BJ (cell line): ENCODE measurements around the gene SAP25. TPM values are rescaled to one million over a fixed set of nuclear protein-coding genes. Genes with fewer than 3 reads are reported as not detected.

ENCODE experiments used
- CTCF ChIA-PET: fragments of 350-600 bp; formaldehyde crosslinking; extraction: SDS; loops from one replicate; lab custom pipeline; 2021; ENCODE audit warnings: antibody characterized with exemption, inconsistent platforms; lab: Yijun Ruan, JAX
- POLR2A ChIA-PET: fragments of 300-600 bp; sonication (Branson Sonifier 250); formaldehyde crosslinking; extraction: SDS; loops from one replicate; lab custom pipeline; 2021; ENCODE audit warnings: antibody characterized with exemption; lab: Charles Lee
- DNase-seq: peaks from one replicate; pipeline ENCODE4 v3.0.0-alpha.2; 2011; ENCODE audit warnings: low read depth
- H3K27me3 ChIP-seq: 2 replicates; pipeline ENCODE4 v1.6.0; 2011; ENCODE audit warnings: low read length; ENCODE audit not compliant: control insufficient read depth, insufficient read depth
- H3K36me3 ChIP-seq: 2 replicates; pipeline ENCODE4 v1.5.1; 2011; ENCODE audit warnings: low read length; ENCODE audit not compliant: control insufficient read depth, insufficient read depth
- H3K4me3 ChIP-seq: 2 replicates; pipeline ENCODE4 v1.5.1; 2011; ENCODE audit warnings: low read depth, mild to moderate bottlenecking, control low read depth, low read length
- CTCF ChIP-seq: IDR thresholded peaks from 2 replicates; pipeline ENCODE4 v1.5.1; 2011; ENCODE audit warnings: low read depth, mild to moderate bottlenecking, control low read depth, inconsistent platforms, low read length, moderate library complexity; ENCODE audit not compliant: insufficient read depth
- polyA plus RNA-seq: library from polyadenylated mRNA; depleted of rRNA; stranded (reverse); fragments of >200 nt; gene quantifications from 2 replicates; pipeline ENCODE4 v1.2.3, GENCODE V29; 2011

SAP25 gene
- polyA plus RNA-seq, 1 experiment, result 0.34 TPM

DNA sequence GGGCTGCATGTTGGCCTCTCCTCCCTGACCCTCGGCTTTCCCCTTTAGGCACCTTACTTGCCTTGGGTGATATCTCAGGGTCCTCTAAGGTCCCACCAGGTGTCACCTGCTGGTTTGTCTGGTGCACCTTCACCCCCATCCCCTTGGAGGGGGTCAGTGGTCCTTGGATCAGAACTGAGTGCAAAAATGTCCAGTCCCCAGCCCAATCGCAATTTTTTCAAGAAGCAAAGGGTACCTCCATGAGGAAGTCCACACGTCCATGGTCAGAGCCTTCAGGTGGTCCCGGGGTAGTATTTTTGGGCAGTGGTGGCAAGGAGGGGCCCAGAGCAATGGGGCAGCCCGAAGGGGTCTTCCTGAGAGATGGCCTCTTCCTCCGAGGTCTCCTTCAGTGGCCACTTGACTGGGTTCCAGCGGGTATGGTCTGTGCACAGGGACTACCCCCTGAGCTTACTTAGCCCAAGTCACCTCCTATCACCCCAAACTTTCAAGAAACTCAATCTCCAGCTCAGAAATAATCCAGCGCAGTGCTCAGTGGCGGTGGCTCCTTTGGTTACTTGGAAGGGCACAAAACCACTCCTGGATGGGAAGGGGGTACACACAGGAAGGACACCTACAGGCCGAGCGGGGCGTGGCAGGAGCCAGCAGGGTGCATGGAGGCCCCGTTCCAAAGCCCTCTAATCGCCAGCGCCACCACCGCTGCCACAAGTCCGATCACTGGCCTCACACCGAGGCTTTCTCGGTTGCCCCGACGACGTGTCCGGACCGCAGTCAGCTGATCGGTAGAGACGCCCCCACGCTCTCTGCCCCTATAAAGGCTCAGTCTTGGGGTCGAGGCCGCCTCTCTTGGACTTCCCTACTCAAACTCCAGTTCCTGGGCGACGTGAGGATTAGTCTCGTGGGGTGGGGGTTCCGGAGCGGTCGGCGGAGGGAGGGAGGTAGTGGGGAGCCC lies 4.5 kb downstream of the SAP25 start:
- H3K4me3 ChIP-seq, result no peak overlapping the region
- CTCF ChIA-PET, result interaction anchor here (1.2 to 15.0 kb wide), 4 partner anchors 9 to 121 kb away, joined by 3 to 162 read pairs (median 7); partner anchors contain the start of gene GIGYF1
- TF ChIP-seq CTCF, result peak; percentile 44
- POLR2A ChIA-PET, result interaction anchor here (0.6 kb wide), 1 partner anchor 15 kb away, joined by 3 read pairs; no protein-coding TSS in a partner anchor
- H3K36me3 ChIP-seq, result no peaks in the 10 kb centered on the region
- DNase-seq, result no peak
- H3K27me3 ChIP-seq, result no peaks in the 10 kb centered on the region

DNA sequence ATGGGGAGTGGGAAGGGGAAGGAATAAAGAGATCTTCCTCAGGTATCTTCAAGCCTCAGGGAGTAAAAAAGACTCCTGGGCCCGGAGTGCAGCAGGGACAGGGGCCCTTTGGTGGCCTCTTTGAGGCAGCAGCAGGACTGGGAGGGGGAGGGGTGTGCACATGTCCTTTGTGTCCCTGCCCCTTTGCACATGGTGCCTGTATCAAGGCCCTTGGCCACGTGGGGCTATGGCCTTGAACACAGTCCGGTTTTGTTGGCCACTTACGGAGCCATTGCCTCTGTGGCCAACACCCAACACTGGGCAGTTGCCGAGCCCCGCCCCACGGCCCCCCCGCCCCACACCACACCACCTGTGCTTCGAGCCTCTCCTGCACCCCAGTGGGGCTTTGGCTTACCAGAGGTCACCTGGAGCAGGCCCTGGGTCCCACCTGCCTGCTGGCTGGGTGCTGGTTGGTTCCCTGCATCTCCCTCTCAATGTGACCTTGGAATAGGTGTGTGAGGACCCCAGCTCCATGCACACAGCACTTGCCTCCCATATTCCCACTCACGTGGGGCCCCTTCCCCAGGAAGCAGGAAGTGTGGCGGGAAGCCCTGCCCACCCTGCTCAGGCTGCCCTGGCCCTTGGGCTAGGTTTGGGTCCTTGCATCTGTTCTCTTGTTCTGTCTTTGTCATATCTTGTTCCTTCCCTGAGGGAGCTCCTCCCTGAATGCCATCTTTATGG lies 5.4 kb downstream of the SAP25 start:
- POLR2A ChIA-PET, result interaction anchor here (0.6 kb wide), 1 partner anchor 16 kb away, joined by 3 read pairs; no protein-coding TSS in a partner anchor
- no peaks in the 10 kb centered on the region for H3K36me3 ChIP-seq
- H3K4me3 ChIP-seq, result no peak overlapping the region
- no peaks in the 10 kb centered on the region for H3K27me3 ChIP-seq
- CTCF ChIA-PET, result interaction anchor here (1.2 to 15.0 kb wide), 5 partner anchors 8 to 122 kb away, joined by 3 to 162 read pairs (median 5); partner anchors contain the start of gene GIGYF1
- TF ChIP-seq CTCF, result no peak
- no peak for DNase-seq

DNA sequence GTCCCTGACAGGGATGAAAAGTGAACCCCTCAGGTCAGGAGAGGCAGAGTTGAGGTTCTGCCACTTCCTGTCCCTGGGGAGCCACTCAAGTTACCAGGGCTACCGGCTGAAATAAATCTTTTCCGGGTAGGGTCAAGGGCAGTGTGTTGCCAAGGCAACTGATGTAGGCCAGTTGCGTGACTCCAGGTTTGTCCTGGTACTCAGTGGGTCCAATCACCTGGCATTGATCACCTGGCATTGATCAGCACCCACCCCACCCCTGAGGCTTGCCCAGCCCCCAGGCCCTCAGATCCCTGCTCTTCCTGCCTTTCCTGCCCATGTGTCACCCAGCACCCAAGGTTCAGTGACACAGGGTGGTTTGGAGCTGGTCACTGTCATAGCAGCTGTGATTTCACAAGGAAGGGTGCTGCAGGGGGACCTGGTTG lies 5.9 kb downstream of the SAP25 start:
- DNase-seq, result no peak
- Histone ChIP-seq H3K27me3 (no peaks in the 10 kb centered on the region), H3K36me3 (no peaks in the 10 kb centered on the region), H3K4me3 (no peak overlapping the region)
- TF ChIP-seq CTCF, result no peak
- CTCF ChIA-PET, result interaction anchor here (1.1 to 15.0 kb wide), 4 partner anchors 10 to 123 kb away, joined by 3 to 162 read pairs (median 4); partner anchors contain the start of gene GIGYF1
- POLR2A ChIA-PET, result no interaction called here

DNA sequence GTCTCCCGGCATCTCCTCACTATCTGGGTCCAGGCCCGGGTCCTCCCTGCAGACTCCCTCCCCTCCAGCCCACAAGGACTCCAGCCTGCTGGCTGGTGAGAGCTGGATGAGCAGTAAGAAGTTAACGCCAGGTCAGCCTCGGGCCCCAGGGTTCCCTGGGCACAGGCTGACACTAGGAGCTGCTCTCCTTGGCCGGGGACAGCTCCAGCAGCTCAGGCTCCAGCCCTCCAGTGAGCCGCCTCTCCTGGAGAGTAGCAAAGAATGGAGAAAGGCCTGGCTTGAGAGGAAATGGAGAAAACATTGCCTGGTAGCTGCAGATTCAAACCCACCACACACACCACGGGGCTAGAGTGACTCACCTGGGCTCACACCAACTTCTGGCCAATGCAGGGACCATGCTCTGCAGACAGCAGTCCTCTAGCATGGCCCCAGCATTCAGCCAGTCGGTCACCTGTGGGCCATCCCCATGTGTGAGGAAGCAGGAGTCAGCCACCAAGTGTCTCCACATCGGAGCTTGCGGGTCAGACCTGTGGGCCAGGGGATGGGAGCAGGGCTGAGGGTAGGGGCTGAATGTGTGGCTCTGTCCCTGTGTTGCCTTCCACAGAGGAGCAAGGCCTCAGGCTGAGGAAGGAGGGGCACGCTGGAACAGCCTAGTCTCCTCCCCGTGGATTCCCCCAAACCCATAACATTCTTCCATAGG lies 6.5 kb downstream of the SAP25 start:
- no peak for TF ChIP-seq CTCF
- no peak for DNase-seq
- no peak overlapping the region for H3K4me3 ChIP-seq
- ChIA-PET POLR2A (no interaction called here), CTCF (interaction anchor here (1.1 to 15.0 kb wide), 6 partner anchors 9 to 123 kb away, joined by 3 to 162 read pairs (median 4); partner anchors contain the start of gene GIGYF1)
- H3K36me3 ChIP-seq, result no peaks in the 10 kb centered on the region
- no peaks in the 10 kb centered on the region for H3K27me3 ChIP-seq
